ENCODE measurements around the gene TGFBR3. TPM values are rescaled to one million over a fixed set of nuclear protein-coding genes. Genes with fewer than 3 reads are reported as not detected.

TGFBR3 gene
- total RNA-seq, 1 donor from 2014 or later: 8.9 TPM

DNA sequence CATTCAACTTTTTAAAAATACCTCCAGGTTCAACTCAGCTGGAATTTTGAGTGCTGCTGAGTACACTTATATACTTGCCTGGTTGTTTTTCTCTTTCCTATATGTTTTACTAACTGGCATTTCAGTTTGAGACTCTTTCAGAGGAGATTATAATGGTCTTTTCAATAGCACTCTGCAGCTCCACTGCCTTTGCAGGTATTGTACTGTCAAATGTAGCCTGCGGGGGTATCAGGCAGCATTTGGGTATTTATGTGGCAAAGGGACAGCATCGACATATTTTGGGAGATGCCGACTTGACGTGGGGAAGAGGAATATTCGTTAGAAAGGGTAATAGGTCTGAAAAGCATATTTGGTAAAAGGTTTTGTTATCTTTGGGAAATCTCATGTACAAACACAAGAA, 11.1 kb upstream of the TGFBR3 start:
- Mint-ChIP-seq H3K27ac (no peak overlapping the region), H3K4me1 (ENCODE audit: low read depth) (peaks cover 16% of the 10 kb centered on the region), H3K27me3 (ENCODE audit: insufficient read depth) (peaks cover 24% of the 10 kb centered on the region), H3K9me3 (no peaks in the 10 kb centered on the region), H3K36me3 (ENCODE audit: low read depth) (peaks cover 3% of the 10 kb centered on the region), H3K4me3 (no peak overlapping the region)
- DNase-seq (ENCODE audit: low spot score): no peak
- intact Hi-C loops (cut with micrococcal nuclease): no loop called here

GRCh38 chr1:91895832-91896556, 10.0 kb upstream of the TGFBR3 start:
- Mint-ChIP-seq H3K4me1 (ENCODE audit: low read depth) (peaks cover 24% of the 10 kb centered on the region), H3K9me3 (no peaks in the 10 kb centered on the region), H3K27ac (peak overlapping the region; percentile 75), H3K4me3 (no peak overlapping the region), H3K27me3 (ENCODE audit: insufficient read depth) (peaks cover 22% of the 10 kb centered on the region), H3K36me3 (ENCODE audit: low read depth) (peaks cover 3% of the 10 kb centered on the region)
- intact Hi-C loops (cut with micrococcal nuclease): no loop called here
- DNase-seq (ENCODE audit: low spot score): no peak

DNA sequence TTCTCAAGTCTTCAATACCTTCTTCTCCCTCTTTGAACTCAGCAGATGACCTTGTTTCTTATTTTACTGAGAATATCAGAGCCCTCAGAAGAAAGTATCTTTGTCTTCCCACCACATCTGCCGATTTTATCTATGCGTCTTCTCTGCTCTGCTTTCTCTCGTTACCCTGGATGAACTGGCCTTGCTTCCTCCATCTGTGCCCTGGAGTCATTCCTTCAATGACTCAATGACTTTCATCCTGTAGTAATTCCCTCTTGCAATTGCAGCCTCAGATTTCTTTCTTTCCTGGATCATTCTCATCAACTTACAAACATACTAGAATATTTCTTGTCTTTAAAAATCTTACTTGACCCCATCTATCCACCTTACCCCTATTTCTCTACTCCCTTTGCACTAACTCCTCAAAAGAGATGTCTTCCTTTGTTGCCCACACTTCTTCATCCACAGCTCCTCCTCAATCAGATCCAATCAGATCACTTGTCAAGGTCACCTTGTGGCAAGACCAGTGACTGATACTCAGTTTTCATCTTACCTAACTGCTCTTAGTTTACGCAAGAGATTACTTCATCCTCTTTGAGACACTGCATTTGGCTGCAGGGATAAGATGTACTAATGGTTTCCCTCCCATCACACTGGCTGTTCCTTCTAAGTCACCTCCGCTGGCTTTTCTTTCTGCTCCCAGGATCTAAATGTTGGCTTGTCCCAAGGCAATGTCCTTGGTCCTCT, 8.2 kb upstream of the TGFBR3 start:
- intact Hi-C loops (cut with micrococcal nuclease): no loop called here
- Mint-ChIP-seq H3K9me3 (no peaks in the 10 kb centered on the region), H3K4me1 (ENCODE audit: low read depth) (peaks cover 29% of the 10 kb centered on the region), H3K27me3 (ENCODE audit: insufficient read depth) (peaks cover 18% of the 10 kb centered on the region), H3K36me3 (ENCODE audit: low read depth) (peaks cover 3% of the 10 kb centered on the region), H3K27ac (peak overlapping the region; percentile 17), H3K4me3 (no peak overlapping the region)
- DNase-seq (ENCODE audit: low spot score): no peak

DNA sequence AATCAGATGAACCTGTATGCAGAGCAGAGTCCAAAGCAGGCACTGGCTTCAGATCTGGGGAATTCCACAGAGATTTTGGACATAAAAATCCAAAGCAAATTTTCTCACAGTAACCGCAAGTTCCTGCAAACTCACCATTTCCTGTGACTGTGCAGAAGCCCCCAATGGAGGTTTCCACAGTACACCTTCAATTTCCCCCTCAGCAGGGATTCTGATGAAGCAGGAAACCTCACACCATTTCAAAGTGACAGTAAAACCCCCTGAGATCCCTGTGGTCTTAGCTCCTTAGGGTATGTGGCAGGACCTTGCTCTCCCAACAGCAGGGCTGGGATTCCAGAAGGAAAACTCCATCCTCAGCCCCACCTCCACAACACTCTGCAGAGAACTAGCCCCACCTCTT, 6.0 kb upstream of the TGFBR3 start:
- H3K27ac Mint-ChIP-seq: no peak overlapping the region
- H3K36me3 Mint-ChIP-seq (ENCODE audit: low read depth): peaks cover 4% of the 10 kb centered on the region
- no peak overlapping the region for H3K4me3 Mint-ChIP-seq
- no peaks in the 10 kb centered on the region for H3K9me3 Mint-ChIP-seq
- H3K4me1 Mint-ChIP-seq (ENCODE audit: low read depth): peaks cover 29% of the 10 kb centered on the region
- no peak for DNase-seq (ENCODE audit: low spot score)
- intact Hi-C loops (cut with micrococcal nuclease): no loop called here
- H3K27me3 Mint-ChIP-seq (ENCODE audit: insufficient read depth): peaks cover 16% of the 10 kb centered on the region

GRCh38 chr1:91891454-91891853, 5.5 kb upstream of the TGFBR3 start:
- peaks cover 4% of the 10 kb centered on the region for H3K36me3 Mint-ChIP-seq (ENCODE audit: low read depth)
- H3K27me3 Mint-ChIP-seq (ENCODE audit: insufficient read depth): peaks cover 19% of the 10 kb centered on the region
- intact Hi-C loops (cut with micrococcal nuclease): no loop called here
- peak overlapping the region; percentile 6 for H3K4me3 Mint-ChIP-seq
- H3K27ac Mint-ChIP-seq: no peak overlapping the region
- no peaks in the 10 kb centered on the region for H3K9me3 Mint-ChIP-seq
- peaks cover 28% of the 10 kb centered on the region for H3K4me1 Mint-ChIP-seq (ENCODE audit: low read depth)
- no peak for DNase-seq (ENCODE audit: low spot score)

DNA sequence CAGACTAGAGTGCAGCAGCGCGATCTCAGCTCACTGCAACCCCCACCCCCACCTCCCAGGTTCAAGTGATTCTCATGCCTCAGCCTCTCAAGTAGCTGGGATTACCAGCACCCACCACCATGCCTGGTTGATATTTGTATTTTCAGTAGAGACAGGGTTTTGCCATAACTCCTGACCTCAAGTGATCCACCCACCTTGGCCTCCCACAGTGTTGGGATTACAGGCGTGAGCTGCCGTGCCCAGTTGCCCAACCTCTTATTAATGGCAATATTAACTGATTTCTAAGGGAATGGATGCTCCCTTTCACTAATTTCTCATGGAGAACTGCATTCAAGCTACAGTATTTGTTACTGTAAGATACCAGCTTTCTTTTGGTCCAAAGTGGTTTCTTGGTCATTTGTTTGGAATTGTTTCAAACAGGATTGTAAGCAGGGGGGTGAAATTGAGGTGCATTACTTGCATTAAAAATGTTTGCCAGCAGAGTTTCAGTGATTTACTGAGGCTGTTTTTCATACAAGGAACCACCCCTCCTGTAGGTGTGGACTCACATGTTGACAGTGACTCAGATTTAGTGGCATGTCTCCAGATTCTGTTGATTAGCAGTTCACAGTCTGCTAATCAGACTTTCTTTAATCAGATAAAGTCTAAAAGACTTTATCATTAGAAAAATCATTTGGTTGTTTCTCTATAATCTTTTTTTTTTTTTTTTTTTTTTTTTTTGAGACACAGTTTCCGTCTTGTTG, 3.9 kb upstream of the TGFBR3 start:
- DNase-seq (ENCODE audit: low spot score): no peak
- intact Hi-C loops (cut with micrococcal nuclease): loop anchor here (5.0 kb wide), 1 partner anchor 298 kb away; no protein-coding TSS in a partner anchor
- no peaks in the 10 kb centered on the region for H3K9me3 Mint-ChIP-seq
- no peak overlapping the region for H3K27ac Mint-ChIP-seq
- no peak overlapping the region for H3K4me3 Mint-ChIP-seq
- peaks cover 2% of the 10 kb centered on the region for H3K36me3 Mint-ChIP-seq (ENCODE audit: low read depth)
- H3K27me3 Mint-ChIP-seq (ENCODE audit: insufficient read depth): peaks cover 17% of the 10 kb centered on the region
- peaks cover 20% of the 10 kb centered on the region for H3K4me1 Mint-ChIP-seq (ENCODE audit: low read depth)

DNA sequence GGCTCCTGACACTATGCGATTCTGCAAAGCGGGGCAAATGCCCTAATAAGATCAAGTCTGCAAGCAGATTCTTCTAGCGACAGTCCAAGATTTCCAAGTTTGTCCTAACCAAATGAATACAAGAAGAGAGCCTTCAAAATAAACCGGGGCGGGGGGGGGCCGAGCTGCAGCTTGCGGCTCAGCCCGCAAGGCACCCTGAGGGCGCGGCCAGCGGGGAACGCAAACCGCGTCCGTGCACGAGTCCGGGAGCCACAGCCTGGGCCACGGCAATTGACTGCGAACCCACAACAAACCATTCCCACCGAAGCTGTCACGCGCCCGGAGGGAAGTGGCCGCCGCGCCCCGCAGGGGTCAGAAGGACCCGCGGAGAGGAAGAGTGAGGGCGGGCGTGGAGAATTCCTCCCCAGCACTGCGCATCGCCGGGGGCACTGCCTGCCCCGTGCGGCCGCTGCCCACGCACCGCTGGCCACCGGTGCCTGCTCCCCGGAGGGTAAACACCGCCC, 687 bp downstream of the TGFBR3 start:
- no peaks in the 10 kb centered on the region for H3K9me3 Mint-ChIP-seq
- peak overlapping the region; percentile 98 for H3K4me3 Mint-ChIP-seq
- intact Hi-C loops (cut with micrococcal nuclease): loop anchor here (1.0 to 5.0 kb wide), 2 partner anchors 8 to 293 kb away; no protein-coding TSS in a partner anchor
- peaks cover 8% of the 10 kb centered on the region for H3K36me3 Mint-ChIP-seq (ENCODE audit: low read depth)
- H3K27me3 Mint-ChIP-seq (ENCODE audit: insufficient read depth): peaks cover 19% of the 10 kb centered on the region
- peaks cover 28% of the 10 kb centered on the region for H3K4me1 Mint-ChIP-seq (ENCODE audit: low read depth)
- peak overlapping the region; percentile 84 for H3K27ac Mint-ChIP-seq
- DNase-seq (ENCODE audit: low spot score): peak; percentile 31

DNA sequence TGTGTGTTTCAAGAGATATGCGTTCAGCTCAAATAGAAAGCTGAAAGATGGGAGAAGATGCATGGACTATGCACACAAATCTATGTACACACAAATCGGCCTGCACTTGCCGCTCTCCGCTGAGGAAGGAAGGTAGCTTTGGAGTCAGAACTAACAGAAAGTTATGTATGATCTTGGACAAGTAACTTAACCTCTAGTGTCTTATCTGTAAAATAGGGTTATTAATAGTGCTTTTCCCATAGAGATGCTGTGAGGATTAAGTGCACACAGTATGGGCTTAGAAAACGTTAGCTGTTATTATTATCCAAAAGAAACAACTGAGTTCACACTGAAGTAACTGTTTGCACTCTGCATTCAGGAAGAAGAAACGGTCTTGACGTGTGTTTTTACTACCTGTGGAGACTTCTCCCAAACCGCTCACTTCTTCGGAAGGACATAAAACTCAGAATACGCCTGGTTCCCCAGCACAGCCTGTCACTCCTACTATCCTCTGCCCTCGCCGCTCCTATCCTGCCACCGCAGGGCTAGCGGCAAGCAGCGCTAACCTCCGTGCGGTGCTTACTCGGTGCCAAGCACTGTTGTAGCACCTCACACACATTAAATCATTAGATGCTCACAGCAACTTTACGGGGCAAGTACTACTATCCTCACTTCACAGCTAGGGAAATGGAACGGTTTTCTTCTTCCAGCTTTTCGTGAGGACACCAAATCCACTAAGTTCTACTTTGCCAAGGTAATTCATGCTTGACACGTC, 1.3 kb downstream of the TGFBR3 start:
- intact Hi-C loops (cut with micrococcal nuclease): loop anchor here (1.0 to 5.0 kb wide), 2 partner anchors 7 to 292 kb away; no protein-coding TSS in a partner anchor
- H3K27me3 Mint-ChIP-seq (ENCODE audit: insufficient read depth): peaks cover 17% of the 10 kb centered on the region
- DNase-seq (ENCODE audit: low spot score): peak; percentile 16
- H3K36me3 Mint-ChIP-seq (ENCODE audit: low read depth): peaks cover 8% of the 10 kb centered on the region
- H3K4me1 Mint-ChIP-seq (ENCODE audit: low read depth): peaks cover 24% of the 10 kb centered on the region
- H3K27ac Mint-ChIP-seq: peak overlapping the region; percentile 84
- peak overlapping the region; percentile 98 for H3K4me3 Mint-ChIP-seq
- H3K9me3 Mint-ChIP-seq: no peaks in the 10 kb centered on the region

- DNase-seq (ENCODE audit: low spot score): no peak
- H3K4me1 Mint-ChIP-seq (ENCODE audit: low read depth): peaks cover 32% of the 10 kb centered on the region
- H3K4me3 Mint-ChIP-seq: peak overlapping the region; percentile 81
- intact Hi-C loops (cut with micrococcal nuclease): loop anchor here (1.0 kb wide), 1 partner anchor 79 kb away; no protein-coding TSS in a partner anchor
- H3K27me3 Mint-ChIP-seq (ENCODE audit: insufficient read depth): peaks cover 12% of the 10 kb centered on the region
- peaks cover 8% of the 10 kb centered on the region for H3K36me3 Mint-ChIP-seq (ENCODE audit: low read depth)
- no peaks in the 10 kb centered on the region for H3K9me3 Mint-ChIP-seq
- no peak overlapping the region for H3K27ac Mint-ChIP-seq
Measured at GRCh38 chr1:91883470-91883869, 2.5 kb downstream of the TGFBR3 start.

DNA sequence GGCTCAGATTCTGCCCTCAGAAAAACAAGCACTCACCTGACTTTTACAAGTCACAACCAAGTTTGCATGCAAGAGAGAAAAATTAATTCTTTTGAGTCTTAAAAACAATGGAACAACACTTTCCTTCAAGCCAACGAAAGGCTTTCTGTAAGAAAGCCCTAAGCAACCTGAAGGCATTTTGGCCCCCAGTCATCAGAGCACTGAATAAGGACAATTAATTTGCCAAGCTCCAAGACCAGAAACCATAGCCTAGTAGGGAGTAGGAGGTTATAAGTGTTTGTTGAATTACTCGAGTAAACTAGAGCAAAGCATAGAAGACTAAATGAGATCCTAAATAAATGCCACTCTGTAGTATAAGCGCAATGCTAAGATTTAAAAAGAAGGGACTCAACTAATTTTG, 4.7 kb downstream of the TGFBR3 start:
- Mint-ChIP-seq H3K9me3 (peaks cover 8% of the 10 kb centered on the region), H3K27me3 (ENCODE audit: insufficient read depth) (peaks cover 11% of the 10 kb centered on the region), H3K4me3 (no peak overlapping the region), H3K36me3 (ENCODE audit: low read depth) (peaks cover 7% of the 10 kb centered on the region), H3K27ac (no peak overlapping the region), H3K4me1 (ENCODE audit: low read depth) (peaks cover 54% of the 10 kb centered on the region)
- intact Hi-C loops (cut with micrococcal nuclease): no loop called here
- no peak for DNase-seq (ENCODE audit: low spot score)

DNA sequence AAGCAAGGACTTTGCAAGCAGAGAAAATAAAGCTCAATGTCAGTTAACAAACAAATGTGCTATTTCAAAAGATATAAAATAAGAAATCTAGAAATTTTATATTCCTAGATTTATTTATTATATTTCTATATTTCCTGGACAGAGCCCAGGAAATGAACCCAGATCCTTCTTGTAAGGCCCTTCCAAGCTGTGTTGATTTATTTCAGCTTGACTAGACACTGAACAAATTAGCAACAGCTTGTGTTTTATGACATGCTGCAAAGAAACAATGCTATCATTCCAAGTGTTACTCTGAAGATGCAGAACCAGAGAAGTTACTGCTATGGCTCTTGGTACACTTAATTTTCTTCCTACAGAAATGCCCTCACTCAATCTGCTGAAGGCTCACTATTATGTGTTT, 6.2 kb downstream of the TGFBR3 start:
- no peak for DNase-seq (ENCODE audit: low spot score)
- H3K27ac Mint-ChIP-seq: no peak overlapping the region
- H3K27me3 Mint-ChIP-seq (ENCODE audit: insufficient read depth): peaks cover 10% of the 10 kb centered on the region
- H3K36me3 Mint-ChIP-seq (ENCODE audit: low read depth): peaks cover 7% of the 10 kb centered on the region
- H3K4me3 Mint-ChIP-seq: no peak overlapping the region
- peaks cover 8% of the 10 kb centered on the region for H3K9me3 Mint-ChIP-seq
- intact Hi-C loops (cut with micrococcal nuclease): loop anchor here (5.0 to 10.0 kb wide), 2 partner anchors 48 to 605 kb away; partner anchors contain the start of gene GFI1
- H3K4me1 Mint-ChIP-seq (ENCODE audit: low read depth): peaks cover 64% of the 10 kb centered on the region

All from activated T-helper 1 cell treated with anti-CD3 and anti-CD28 coated beads, Interleukin-12 subunit alpha, Interleukin-12 subunit beta, Interleukin-2, Interleukin-4 antibody, amounts not matched to agents 30 ng/mL and 10 ng/mL and 1 ng/mL, durations not matched to agents 14 hours and 24 hours and 36 hours (primary cell).